ENCODE data around the gene WSCD2. TPM values are rescaled to one million over a fixed set of nuclear protein-coding genes. Genes with fewer than 3 reads are reported as not detected.

The WSCD2 gene
- total and polyA plus RNA-seq, 2 donors (not counting 1 experiment from before 2014, with no cell fraction given) = 1.1 to 5.9 TPM

DNA sequence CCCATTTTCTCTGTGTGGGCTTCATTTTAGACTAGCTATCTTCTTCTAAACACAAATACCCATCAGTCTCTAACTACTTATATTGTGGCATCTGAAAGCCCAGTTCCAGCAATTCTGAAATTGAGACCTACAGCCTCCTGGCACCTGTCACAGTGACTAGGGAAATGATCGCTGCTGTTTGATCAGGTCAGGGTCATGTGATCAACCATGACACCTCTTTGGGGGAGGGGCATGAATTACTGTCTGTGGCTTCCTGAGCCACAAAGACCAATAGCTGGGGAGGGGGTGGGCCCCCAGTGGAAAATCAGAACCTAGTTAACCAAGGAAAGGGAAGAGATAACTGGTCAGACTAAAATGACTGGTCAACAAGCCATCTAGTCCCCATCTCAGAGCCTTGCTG, 14.1 kb downstream of the WSCD2 start:
- H3K36me3 ChIP-seq (replicated peaks in 1 of 2; ENCODE audit: control extremely low read depth in 1 of 2, control insufficient read depth in 1 of 2, extremely low read depth in 1 of 2, insufficient read depth in 2 of 2, low read length in 1 of 2) = no peaks in the 10 kb centered on the region
- H3K27ac Mint-ChIP-seq = no peak overlapping the region
- H2AFZ ChIP-seq (ENCODE audit: insufficient read depth, low read depth, low read length, poor library complexity, severe bottlenecking) = no peak overlapping the region
- H3K9ac ChIP-seq (ENCODE audit: low read length) = no peak overlapping the region
- H3K4me3 ChIP-seq (ENCODE audit: control extremely low read depth in 1 of 5, extremely low read depth in 1 of 5, insufficient read depth in 1 of 5, low read depth in 2 of 5, low read length in 4 of 5) = no peak overlapping the region
- ATAC-seq (ENCODE audit: low read depth) (no peak), DNase-seq (no peak)
- H3K9me3 Mint-ChIP-seq (ENCODE audit: insufficient read depth) = no peaks in the 10 kb centered on the region
- H3K9me3 ChIP-seq (ENCODE audit: control extremely low read depth in 1 of 3, control insufficient read depth in 2 of 3, insufficient read depth in 1 of 3, low read length in 2 of 3) = peaks cover 0 to 4% (median 0%) of the 10 kb centered on the region in 3 donors
- POLR2A ChIA-PET = no interaction called here
- no peak overlapping the region for H3K4me3 Mint-ChIP-seq
- peaks cover 0 to 3% (median 0%) of the 10 kb centered on the region in 4 experiments for H3K27me3 ChIP-seq (replicated peaks in 1 of 4; ENCODE audit: control extremely low read depth in 1 of 4, control insufficient read depth in 3 of 4, insufficient read depth in 4 of 4, low read length in 3 of 4)
- H3K4me2 ChIP-seq (replicated peaks; ENCODE audit: low read depth, low read length, poor library complexity, severe bottlenecking) = no peak overlapping the region
- H3K4me1 Mint-ChIP-seq = peaks cover 6% of the 10 kb centered on the region
- no peaks in the 10 kb centered on the region for H3K79me2 ChIP-seq (ENCODE audit: control insufficient read depth, insufficient read depth, low read length)
- intact Hi-C loops (cut with micrococcal nuclease) = no loop called here
- H4K20me1 ChIP-seq (ENCODE audit: control insufficient read depth, insufficient read depth, low read length, poor library complexity, severe bottlenecking) = no peaks in the 10 kb centered on the region
- no peak for TF ChIP-seq EZH2 (IDR thresholded peaks at IDR 0.05; ENCODE audit: borderline replicate concordance, insufficient read depth, low read depth, low read length, poor library complexity, severe bottlenecking)
- TF ChIP-seq CTCF (IDR thresholded peaks at IDR 0.05) = no peak
- CTCF ChIA-PET = no interaction called here
- WGBS (ENCODE audit: insufficient coverage) = 67% methylated on average over 1 of the region's 1 CpG
- H3K27me3 Mint-ChIP-seq = peaks cover 4% of the 10 kb centered on the region
- no peaks in the 10 kb centered on the region for H3K4me1 ChIP-seq (ENCODE audit: control insufficient read depth in 2 of 2, insufficient read depth in 2 of 2, low read length in 2 of 2)
- H3K27ac ChIP-seq (ENCODE audit: low read length in 2 of 2) = no peak overlapping the region

GRCh38 chr12:108144080-108144479, 15.0 kb downstream of the WSCD2 start:
- Mint-ChIP-seq H3K4me3 (no peak overlapping the region), H3K4me1 (peaks cover 6% of the 10 kb centered on the region), H3K27me3 (peaks cover 11% of the 10 kb centered on the region), H3K27ac (no peak overlapping the region), H3K9me3 (ENCODE audit: insufficient read depth) (no peaks in the 10 kb centered on the region)
- H3K9ac ChIP-seq (ENCODE audit: low read length) = no peak overlapping the region
- peaks cover 0 to 4% (median 0%) of the 10 kb centered on the region in 3 donors for H3K9me3 ChIP-seq (ENCODE audit: control extremely low read depth in 1 of 3, control insufficient read depth in 2 of 3, insufficient read depth in 1 of 3, low read length in 2 of 3)
- DNase-seq (no peak), ATAC-seq (ENCODE audit: low read depth) (no peak)
- 92% methylated on average over 6 of the region's 8 CpGs for WGBS (ENCODE audit: insufficient coverage)
- ChIA-PET CTCF (no interaction called here), POLR2A (no interaction called here)
- H2AFZ ChIP-seq (ENCODE audit: insufficient read depth, low read depth, low read length, poor library complexity, severe bottlenecking) = no peak overlapping the region
- H3K36me3 ChIP-seq (replicated peaks in 1 of 2; ENCODE audit: control extremely low read depth in 1 of 2, control insufficient read depth in 1 of 2, extremely low read depth in 1 of 2, insufficient read depth in 2 of 2, low read length in 1 of 2) = no peaks in the 10 kb centered on the region
- H3K27me3 ChIP-seq (replicated peaks in 1 of 4; ENCODE audit: control extremely low read depth in 1 of 4, control insufficient read depth in 3 of 4, insufficient read depth in 4 of 4, low read length in 3 of 4) = peaks cover 0 to 3% (median 0%) of the 10 kb centered on the region in 4 experiments
- no peaks in the 10 kb centered on the region for H4K20me1 ChIP-seq (ENCODE audit: control insufficient read depth, insufficient read depth, low read length, poor library complexity, severe bottlenecking)
- H3K4me1 ChIP-seq (ENCODE audit: control insufficient read depth in 2 of 2, insufficient read depth in 2 of 2, low read length in 2 of 2) = no peaks in the 10 kb centered on the region
- intact Hi-C loops (cut with micrococcal nuclease) = no loop called here
- no peak overlapping the region for H3K4me2 ChIP-seq (replicated peaks; ENCODE audit: low read depth, low read length, poor library complexity, severe bottlenecking)
- no peak overlapping the region for H3K27ac ChIP-seq (ENCODE audit: low read length in 2 of 2)
- no peak overlapping the region for H3K4me3 ChIP-seq (ENCODE audit: control extremely low read depth in 1 of 5, extremely low read depth in 1 of 5, insufficient read depth in 1 of 5, low read depth in 2 of 5, low read length in 4 of 5)
- no peaks in the 10 kb centered on the region for H3K79me2 ChIP-seq (ENCODE audit: control insufficient read depth, insufficient read depth, low read length)
- TF ChIP-seq EZH2 (IDR thresholded peaks at IDR 0.05; ENCODE audit: borderline replicate concordance, insufficient read depth, low read depth, low read length, poor library complexity, severe bottlenecking) = no peak
- no peak for TF ChIP-seq CTCF (IDR thresholded peaks at IDR 0.05)
